Measurements from ENCODE around the gene NLGN1. TPM values are rescaled to one million over a fixed set of nuclear protein-coding genes. Genes with fewer than 3 reads are reported as not detected.

The NLGN1 gene
- total RNA-seq, 1 experiment from 2014 or later: 4.0 TPM

- H3K27me3 ChIP-seq: no peaks in the 10 kb centered on the region
- peak; percentile 12 for DNase-seq
- no peak overlapping the region for H3K4me3 ChIP-seq
- no peaks in the 10 kb centered on the region for H3K36me3 ChIP-seq
- no peaks in the 10 kb centered on the region for H3K9me3 ChIP-seq
Observed at GRCh38 chr3:173639098-173639497, 241.6 kb downstream of the NLGN1 start.

GRCh38 chr3:173641696-173642095 is 244.2 kb downstream of the NLGN1 start:
- Histone ChIP-seq H3K36me3 (no peaks in the 10 kb centered on the region), H3K4me3 (no peak overlapping the region), H3K27me3 (no peaks in the 10 kb centered on the region), H3K9me3 (no peaks in the 10 kb centered on the region)
- no peak for DNase-seq

GRCh38 chr3:173644086-173645082 is 246.8 kb downstream of the NLGN1 start:
- no peaks in the 10 kb centered on the region for H3K36me3 ChIP-seq
- no peaks in the 10 kb centered on the region for H3K27me3 ChIP-seq
- DNase-seq: no peak
- no peak overlapping the region for H3K4me3 ChIP-seq
- H3K9me3 ChIP-seq: no peaks in the 10 kb centered on the region

DNA sequence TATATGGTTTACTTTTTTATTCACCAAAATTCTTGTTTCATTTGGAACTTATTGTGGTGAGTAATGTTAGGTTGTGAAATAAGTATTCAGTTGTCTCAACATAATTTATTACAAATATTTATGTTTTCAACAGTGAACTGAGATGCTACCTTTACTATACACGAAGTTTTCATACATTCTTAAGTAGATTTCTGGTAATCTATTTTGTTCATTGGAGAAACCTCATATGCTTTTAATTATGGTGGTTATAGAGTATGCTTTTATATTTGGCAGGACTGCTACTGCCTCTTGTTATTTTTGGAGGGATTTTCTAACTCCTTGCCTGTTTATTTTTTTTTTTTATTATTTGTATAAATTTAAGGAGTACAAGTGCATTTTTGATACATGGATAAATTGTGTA is 253.1 kb downstream of the NLGN1 start:
- no peaks in the 10 kb centered on the region for H3K36me3 ChIP-seq
- peaks cover 6% of the 10 kb centered on the region; the same call in 1 of the 2 replicates for H3K9me3 ChIP-seq
- no peak for DNase-seq
- H3K27me3 ChIP-seq: no peaks in the 10 kb centered on the region
- H3K4me3 ChIP-seq: no peak overlapping the region

- no peaks in the 10 kb centered on the region for H3K36me3 ChIP-seq
Observed at GRCh38 chr3:173652093-173652492, 254.5 kb downstream of the NLGN1 start.

GRCh38 chr3:173653781-173654180 is 256.2 kb downstream of the NLGN1 start:
- no peak overlapping the region for H3K4me3 ChIP-seq
- peaks cover 11% of the 10 kb centered on the region for H3K9me3 ChIP-seq
- H3K36me3 ChIP-seq: no peaks in the 10 kb centered on the region
- no peaks in the 10 kb centered on the region for H3K27me3 ChIP-seq
- peak; percentile 6 for DNase-seq

More at GRCh38 chr3:173652093-173652492, 254.5 kb downstream of the NLGN1 start:
- H3K27me3 ChIP-seq: no peaks in the 10 kb centered on the region
- no peak for DNase-seq
- peaks cover 11% of the 10 kb centered on the region for H3K9me3 ChIP-seq
- H3K4me3 ChIP-seq: no peak overlapping the region

DNA sequence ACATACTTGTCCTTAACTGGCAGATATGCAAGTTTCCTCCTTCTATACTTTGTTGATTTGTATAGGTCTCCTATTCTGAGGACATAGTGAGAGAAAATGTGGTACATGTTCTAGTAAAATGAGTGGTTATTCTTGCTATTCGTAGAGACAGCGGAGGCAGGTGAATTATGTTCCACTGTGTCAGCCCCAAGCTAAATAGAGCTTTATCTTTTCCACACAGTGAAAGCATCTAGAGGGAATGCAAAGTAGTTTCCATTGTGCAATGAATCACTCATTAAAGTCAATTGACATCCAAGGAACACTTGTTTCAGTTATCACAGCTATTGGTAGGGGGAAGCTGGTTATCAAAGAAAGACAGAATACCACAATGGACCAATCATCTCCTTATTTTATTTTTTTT is 262.4 kb downstream of the NLGN1 start:
- Histone ChIP-seq H3K4me3 (no peak overlapping the region), H3K9me3 (peaks cover 5% of the 10 kb centered on the region), H3K36me3 (no peaks in the 10 kb centered on the region; the same call in 1 of the 2 replicates), H3K27me3 (no peaks in the 10 kb centered on the region)
- no peak for DNase-seq

- no peak overlapping the region for H3K4me3 ChIP-seq
- no peaks in the 10 kb centered on the region for H3K27me3 ChIP-seq
- DNase-seq: peak; percentile 6
- H3K9me3 ChIP-seq: peaks cover 5% of the 10 kb centered on the region
- no peaks in the 10 kb centered on the region; the same call in 1 of the 2 replicates for H3K36me3 ChIP-seq
Observed at GRCh38 chr3:173660645-173661299, 263.2 kb downstream of the NLGN1 start.

- no peaks in the 10 kb centered on the region for H3K9me3 ChIP-seq
- no peak overlapping the region for H3K4me3 ChIP-seq
- no peaks in the 10 kb centered on the region; the same call in 1 of the 2 replicates for H3K36me3 ChIP-seq
- no peaks in the 10 kb centered on the region for H3K27me3 ChIP-seq
- no peak for DNase-seq
Observed at GRCh38 chr3:173663696-173664111, 266.2 kb downstream of the NLGN1 start.

DNA sequence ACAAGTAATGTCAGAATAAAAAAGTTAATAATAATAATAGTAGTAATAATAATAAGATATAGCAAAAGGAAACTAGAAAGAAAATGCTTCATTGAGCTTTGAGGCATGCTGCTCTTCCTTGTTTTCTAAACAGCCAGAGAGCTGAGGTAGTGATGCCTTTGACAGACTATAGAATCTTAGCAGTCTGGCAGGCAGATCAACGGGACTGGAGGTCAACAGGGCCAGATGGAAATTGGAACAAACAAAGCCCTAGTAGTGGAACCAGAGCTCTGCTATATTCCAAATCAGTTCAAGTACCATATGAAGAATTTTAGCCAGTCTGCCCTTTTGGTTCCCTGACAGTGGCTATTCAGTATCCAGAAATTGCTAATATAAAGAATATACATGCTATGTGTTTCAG is 278.6 kb downstream of the NLGN1 start:
- no peak for DNase-seq
- no peaks in the 10 kb centered on the region for H3K9me3 ChIP-seq
- no peaks in the 10 kb centered on the region for H3K27me3 ChIP-seq
- no peak overlapping the region for H3K4me3 ChIP-seq
- H3K36me3 ChIP-seq: no peaks in the 10 kb centered on the region

DNA sequence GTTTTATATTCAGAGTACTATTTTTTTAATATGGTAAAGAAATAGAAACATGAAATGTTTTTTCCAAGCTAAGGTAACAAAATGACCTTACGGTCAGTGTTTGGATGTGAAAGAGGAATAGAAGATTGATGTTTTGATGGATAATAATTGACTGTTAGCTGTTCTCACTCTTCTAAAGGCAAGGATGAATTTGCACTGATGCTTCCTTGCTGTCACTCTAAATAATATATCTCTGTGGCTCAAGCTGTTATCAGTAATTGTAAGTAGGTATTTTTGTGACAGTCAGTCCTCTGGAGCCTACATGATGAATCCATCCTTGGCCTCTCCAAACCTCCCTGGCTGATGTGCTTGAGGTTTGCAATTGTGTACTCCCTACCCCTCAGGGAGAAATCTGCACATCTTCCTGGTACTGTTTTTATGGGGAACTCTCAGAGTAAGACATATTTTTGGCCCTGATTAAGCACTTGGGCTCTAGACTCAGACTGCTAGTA is 283.7 kb downstream of the NLGN1 start:
- H3K4me3 ChIP-seq: no peak overlapping the region
- no peaks in the 10 kb centered on the region for H3K9me3 ChIP-seq
- DNase-seq: no peak
- no peaks in the 10 kb centered on the region for H3K36me3 ChIP-seq
- no peaks in the 10 kb centered on the region for H3K27me3 ChIP-seq

GRCh38 chr3:173685456-173685855 is 287.9 kb downstream of the NLGN1 start:
- Histone ChIP-seq H3K27me3 (no peaks in the 10 kb centered on the region), H3K36me3 (no peaks in the 10 kb centered on the region), H3K9me3 (no peaks in the 10 kb centered on the region), H3K4me3 (no peak overlapping the region)
- no peak for DNase-seq

DNA sequence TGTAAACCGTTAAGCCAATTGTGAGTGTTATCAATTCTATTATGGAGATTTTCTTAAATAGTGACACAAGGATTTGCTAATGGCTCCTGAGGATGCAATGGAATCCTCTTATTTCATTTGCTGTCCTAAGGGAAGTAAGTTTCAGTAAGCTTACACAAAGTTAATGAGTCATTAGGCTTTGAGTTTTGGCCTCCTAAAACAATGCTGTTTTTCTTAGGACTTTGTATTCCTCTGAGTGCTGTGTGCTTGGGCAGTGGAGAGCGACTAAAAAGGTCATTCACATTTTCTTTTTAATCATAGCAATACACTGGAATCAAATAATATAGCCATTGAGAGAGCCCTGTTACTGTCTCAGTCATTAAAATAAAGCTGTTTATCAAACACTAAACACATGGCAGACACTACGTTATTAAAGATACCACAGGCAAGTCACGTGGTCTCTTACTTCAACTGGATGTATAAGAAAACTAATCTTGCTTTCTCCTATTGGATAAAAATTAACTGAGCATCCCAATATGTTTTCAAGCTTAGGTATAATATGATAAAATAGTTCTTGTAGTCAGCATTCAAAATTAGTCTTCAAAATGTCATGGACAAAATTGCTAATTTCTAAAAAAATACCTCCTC is 290.8 kb downstream of the NLGN1 start:
- no peaks in the 10 kb centered on the region for H3K9me3 ChIP-seq
- no peaks in the 10 kb centered on the region for H3K36me3 ChIP-seq
- no peaks in the 10 kb centered on the region for H3K27me3 ChIP-seq
- DNase-seq: no peak
- H3K4me3 ChIP-seq: no peak overlapping the region

DNA sequence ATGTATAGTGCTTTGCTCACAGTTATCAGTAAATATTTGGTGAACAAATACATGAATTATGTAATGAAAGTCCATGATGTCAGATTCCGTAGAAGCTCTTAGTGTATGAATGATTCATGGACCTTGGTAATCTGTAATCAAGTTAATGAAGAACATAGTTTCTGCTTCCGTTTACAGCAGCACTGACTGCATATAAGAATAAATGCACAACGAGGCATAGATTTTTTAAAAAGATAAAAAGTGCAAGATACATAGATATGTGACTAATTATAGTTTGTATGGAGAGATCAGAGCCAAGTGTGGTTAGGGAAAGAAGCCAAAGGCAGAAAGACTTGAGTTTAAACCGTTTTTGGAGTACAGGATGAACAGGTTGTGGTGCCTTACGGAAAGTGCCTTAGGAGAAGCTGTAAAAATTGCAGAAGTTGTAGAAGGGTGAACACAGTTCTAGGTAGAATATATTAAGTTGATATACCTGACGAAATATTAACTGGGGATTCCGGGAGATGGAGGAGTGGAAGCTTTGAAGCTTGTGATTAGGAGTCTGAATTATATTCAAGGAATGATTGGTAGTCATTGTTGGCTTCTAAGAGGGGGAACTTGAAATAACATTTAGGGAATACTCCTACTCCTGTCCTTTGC is 293.1 kb downstream of the NLGN1 start:
- H3K36me3 ChIP-seq: no peaks in the 10 kb centered on the region
- no peak for DNase-seq
- no peak overlapping the region for H3K4me3 ChIP-seq
- H3K9me3 ChIP-seq: no peaks in the 10 kb centered on the region
- no peaks in the 10 kb centered on the region for H3K27me3 ChIP-seq

- no peaks in the 10 kb centered on the region for H3K9me3 ChIP-seq
- no peaks in the 10 kb centered on the region for H3K27me3 ChIP-seq
- H3K36me3 ChIP-seq: no peaks in the 10 kb centered on the region
- H3K4me3 ChIP-seq: no peak overlapping the region
- no peak for DNase-seq
Observed at GRCh38 chr3:173699353-173699752, 301.8 kb downstream of the NLGN1 start.

DNA sequence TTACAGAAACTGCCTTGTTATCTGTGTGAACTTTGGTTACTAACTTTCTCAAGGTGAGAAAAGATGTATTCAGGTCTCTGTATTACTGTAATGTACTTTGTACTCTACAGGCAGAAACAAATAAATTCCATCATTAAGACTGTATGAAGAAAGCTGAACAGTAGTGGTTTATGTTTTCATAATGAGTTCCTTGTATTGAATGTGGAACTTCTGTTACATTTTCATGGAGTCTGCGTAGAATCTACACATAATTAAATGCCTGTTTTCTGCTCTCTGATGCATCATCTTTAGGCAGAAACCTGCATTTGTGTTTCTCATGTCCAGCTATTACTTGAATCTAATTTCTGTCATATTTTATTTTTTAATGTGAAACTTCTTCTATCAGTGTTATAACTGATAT is 302.8 kb downstream of the NLGN1 start:
- H3K9me3 ChIP-seq: no peaks in the 10 kb centered on the region
- no peaks in the 10 kb centered on the region for H3K36me3 ChIP-seq
- no peak for DNase-seq
- no peak overlapping the region for H3K4me3 ChIP-seq
- no peaks in the 10 kb centered on the region for H3K27me3 ChIP-seq
